GM21526 (cell line): ENCODE measurements around the gene ZNF208.
"Not testable (repeated sequence)": the region's sequence is repeated elsewhere in the genome, so short reads cannot be mapped to it uniquely, and the experiment has no call there.

Experiments used
- ATAC-seq: cut with Tn5 transposase; IDR thresholded peaks from one replicate; pipeline ENCODE4 v1.9.1; 2021; ENCODE audit warnings: moderate library complexity; ENCODE audit not compliant: unreplicated experiment, low FRiP score

ZNF208 gene

DNA sequence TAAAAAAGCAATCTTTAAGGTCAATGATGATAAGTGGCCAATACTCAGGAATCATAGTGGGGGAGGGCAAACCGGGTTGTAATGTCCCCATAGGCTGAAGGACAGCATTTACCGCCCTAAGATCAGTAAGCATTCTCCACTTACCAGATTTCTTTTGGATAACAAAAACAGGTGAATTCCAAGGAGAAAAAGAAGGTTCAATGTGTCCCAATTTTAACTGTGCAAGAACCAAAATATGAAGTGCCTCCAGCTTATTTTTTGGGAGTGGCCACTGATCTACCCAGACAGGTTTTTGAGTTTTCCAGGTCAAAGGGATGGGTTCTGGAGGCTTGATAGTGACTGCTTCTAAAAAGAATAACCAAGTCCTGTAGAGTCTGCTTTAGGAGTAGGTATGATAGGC, 125.2 kb downstream of the ZNF208 start:
- ATAC-seq = not testable (repeated sequence)

DNA sequence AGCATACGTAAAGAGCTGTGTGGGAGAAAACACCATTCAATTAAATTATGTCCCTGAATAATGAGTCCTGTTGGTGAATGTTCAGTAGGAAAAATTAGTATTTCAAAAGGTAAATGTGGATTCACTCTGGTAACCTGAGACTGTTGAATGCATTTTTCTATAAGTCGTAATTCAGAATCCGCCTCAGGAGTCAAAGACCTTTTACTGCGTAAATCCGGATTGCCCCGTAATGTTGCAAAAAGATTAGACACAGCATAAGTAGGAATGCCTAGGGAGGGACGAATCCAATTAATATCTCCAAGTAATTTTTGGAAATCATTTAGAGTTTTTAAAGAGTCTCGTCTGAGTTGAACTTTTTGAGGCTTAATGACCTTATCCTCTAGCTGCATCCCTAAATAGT, 126.0 kb downstream of the ZNF208 start:
- ATAC-seq = not testable (repeated sequence)

DNA sequence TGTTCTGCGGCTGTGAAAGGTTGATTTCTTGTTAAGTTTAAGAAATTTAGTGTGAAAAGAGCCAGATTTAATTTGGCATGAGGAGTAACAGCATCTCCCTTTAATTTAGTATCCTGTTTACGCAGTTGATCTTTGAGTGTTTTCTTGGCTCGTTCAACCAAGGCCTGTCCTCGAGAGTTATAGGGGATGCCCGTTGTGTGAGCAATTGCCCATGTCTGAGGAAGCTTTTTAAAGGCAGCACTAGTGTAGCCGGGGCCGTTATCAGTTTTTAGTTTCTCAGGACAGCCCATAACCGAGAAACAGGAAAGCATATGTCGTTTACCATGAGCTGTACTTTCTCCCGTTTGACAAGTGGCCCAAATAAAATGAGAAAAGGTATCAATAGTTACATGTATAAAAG, 127.2 kb downstream of the ZNF208 start:
- no peak for ATAC-seq
